Measurements from ENCODE around the gene SETBP1.

SETBP1 gene

GRCh38 chr18:44998360-44998759 lies 317.7 kb downstream of the SETBP1 start:
- Histone ChIP-seq H3F3A (ENCODE audit: control insufficient read depth, insufficient read depth) (no peaks in the 10 kb centered on the region), H3K4me3 (ENCODE audit: low read length) (no peak overlapping the region), H3K27ac (ENCODE audit: low read depth, low read length) (no peak overlapping the region), H3K36me3 (ENCODE audit: control insufficient read depth, low read length) (no peaks in the 10 kb centered on the region), H3K9me3 (ENCODE audit: control insufficient read depth, insufficient read depth, low read length) (no peaks in the 10 kb centered on the region), H3K9me2 (replicated peaks; ENCODE audit: control insufficient read depth, low read length) (no peaks in the 10 kb centered on the region), H3K27me3 (ENCODE audit: control insufficient read depth, low read length) (no peaks in the 10 kb centered on the region), H4K20me1 (ENCODE audit: control insufficient read depth, insufficient read depth, low read depth, low read length) (no peaks in the 10 kb centered on the region), H3K79me2 (ENCODE audit: control insufficient read depth, low read length) (no peaks in the 10 kb centered on the region), H3K4me2 (ENCODE audit: low read length) (no peak overlapping the region), H3K4me1 (ENCODE audit: control insufficient read depth, low read length) (peaks cover 12% of the 10 kb centered on the region)
- TF ChIP-seq CTCF (IDR thresholded peaks at IDR 0.05; ENCODE audit: low read depth, low read length, poor library complexity, severe bottlenecking) (no peak), EZH2phosphoT487 (IDR thresholded peaks at IDR 0.05; ENCODE audit: borderline replicate concordance, low read length) (no peak)

DNA sequence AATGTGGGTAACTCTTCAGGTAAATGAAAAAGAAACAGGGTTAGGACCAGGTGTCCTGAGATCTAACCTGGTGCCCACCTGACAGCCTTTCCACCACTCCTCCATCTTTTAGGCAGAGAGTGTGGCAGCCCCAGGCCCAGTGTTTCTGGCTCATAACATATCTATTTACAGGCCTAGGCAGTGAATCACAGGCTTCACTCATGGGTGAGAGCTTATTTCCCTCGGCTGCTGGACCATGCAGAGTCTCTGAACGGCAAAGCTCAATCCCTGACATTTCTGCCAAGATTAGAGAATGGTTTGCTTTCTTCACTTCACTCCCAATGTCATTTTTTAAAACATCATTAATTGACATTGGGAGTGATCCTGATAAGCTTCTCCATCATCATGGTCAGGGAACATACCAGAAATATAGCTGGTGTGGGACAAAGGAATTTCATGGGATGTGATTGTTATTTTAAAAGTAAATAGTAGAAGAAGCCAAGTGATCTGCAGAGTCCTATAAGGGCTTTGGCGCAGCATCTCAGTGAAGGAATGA lies 323.9 kb downstream of the SETBP1 start:
- Histone ChIP-seq H3K79me2 (ENCODE audit: control insufficient read depth, low read length) (no peaks in the 10 kb centered on the region), H3K27me3 (ENCODE audit: control insufficient read depth, low read length) (no peaks in the 10 kb centered on the region), H4K20me1 (ENCODE audit: control insufficient read depth, insufficient read depth, low read depth, low read length) (no peaks in the 10 kb centered on the region), H3K9me2 (replicated peaks; ENCODE audit: control insufficient read depth, low read length) (no peaks in the 10 kb centered on the region), H3K36me3 (ENCODE audit: control insufficient read depth, low read length) (no peaks in the 10 kb centered on the region), H3K4me3 (ENCODE audit: low read length) (no peak overlapping the region), H3F3A (ENCODE audit: control insufficient read depth, insufficient read depth) (no peaks in the 10 kb centered on the region), H3K9me3 (ENCODE audit: control insufficient read depth, insufficient read depth, low read length) (no peaks in the 10 kb centered on the region), H3K4me1 (ENCODE audit: control insufficient read depth, low read length) (no peaks in the 10 kb centered on the region), H3K4me2 (ENCODE audit: low read length) (no peak overlapping the region), H3K27ac (ENCODE audit: low read depth, low read length) (no peak overlapping the region)
- TF ChIP-seq CTCF (IDR thresholded peaks at IDR 0.05; ENCODE audit: low read depth, low read length, poor library complexity, severe bottlenecking) (no peak), EZH2phosphoT487 (IDR thresholded peaks at IDR 0.05; ENCODE audit: borderline replicate concordance, low read length) (no peak)

- no peaks in the 10 kb centered on the region for H3K27me3 ChIP-seq (ENCODE audit: control insufficient read depth, low read length)
- TF ChIP-seq EZH2phosphoT487 (IDR thresholded peaks at IDR 0.05; ENCODE audit: borderline replicate concordance, low read length) (no peak), CTCF (IDR thresholded peaks at IDR 0.05; ENCODE audit: low read depth, low read length, poor library complexity, severe bottlenecking) (no peak)
- H3K36me3 ChIP-seq (ENCODE audit: control insufficient read depth, low read length), result no peaks in the 10 kb centered on the region
- H3F3A ChIP-seq (ENCODE audit: control insufficient read depth, insufficient read depth), result no peaks in the 10 kb centered on the region
- no peaks in the 10 kb centered on the region for H3K9me2 ChIP-seq (replicated peaks; ENCODE audit: control insufficient read depth, low read length)
- no peaks in the 10 kb centered on the region for H3K79me2 ChIP-seq (ENCODE audit: control insufficient read depth, low read length)
- H3K4me1 ChIP-seq (ENCODE audit: control insufficient read depth, low read length), result no peaks in the 10 kb centered on the region
- no peak overlapping the region for H3K4me2 ChIP-seq (ENCODE audit: low read length)
- no peaks in the 10 kb centered on the region for H3K9me3 ChIP-seq (ENCODE audit: control insufficient read depth, insufficient read depth, low read length)
- H4K20me1 ChIP-seq (ENCODE audit: control insufficient read depth, insufficient read depth, low read depth, low read length), result no peaks in the 10 kb centered on the region
- H3K27ac ChIP-seq (ENCODE audit: low read depth, low read length), result no peak overlapping the region
- no peak overlapping the region for H3K4me3 ChIP-seq (ENCODE audit: low read length)
Observed at GRCh38 chr18:45006934-45007333, 326.2 kb downstream of the SETBP1 start.
